Measurements from ENCODE around the gene ATP2B2. TPM values are rescaled to one million over a fixed set of nuclear protein-coding genes. Genes with fewer than 3 reads are reported as not detected.

Gene ATP2B2
- total and polyA plus RNA-seq, 2 experiments from 2014 or later = 0.42 to 0.63 TPM

GRCh38 chr3:10520072-10520471 is 14.7 kb upstream of the ATP2B2 start (continued):
- no peak for TF ChIP-seq REST (IDR thresholded peaks at IDR 0.05; ENCODE audit: unreplicated experiment)

- no peak overlapping the region for H2AFZ ChIP-seq
- no peaks in the 10 kb centered on the region for H3K4me1 ChIP-seq (ENCODE audit: insufficient read depth)
- H3K27ac ChIP-seq (ENCODE audit: low read depth) = no peak overlapping the region
- H3K27ac Mint-ChIP-seq = no peak overlapping the region
- peaks cover 7% of the 10 kb centered on the region for H3K27me3 Mint-ChIP-seq (ENCODE audit: insufficient read depth, low read depth, poor library complexity)
- no peaks in the 10 kb centered on the region for H4K20me1 ChIP-seq (replicated peaks; ENCODE audit: insufficient read depth)
- no peaks in the 10 kb centered on the region for H3F3A ChIP-seq (replicated peaks; ENCODE audit: low read depth)
- H3K4me2 ChIP-seq = no peak overlapping the region
- DNase-seq (ENCODE audit: low spot score) (no peak), ATAC-seq (no peak)
- no peaks in the 10 kb centered on the region for H3K9me3 Mint-ChIP-seq
- no peaks in the 10 kb centered on the region for H3K9me2 ChIP-seq (ENCODE audit: insufficient read depth)
- peaks cover 10% of the 10 kb centered on the region for H3K4me1 Mint-ChIP-seq
- no peaks in the 10 kb centered on the region for H3K36me3 ChIP-seq (ENCODE audit: insufficient read depth)
- H3K4me3 ChIP-seq = no peak overlapping the region
- H3K4me3 Mint-ChIP-seq = no peak overlapping the region
- no peaks in the 10 kb centered on the region for H3K36me3 Mint-ChIP-seq (ENCODE audit: low read depth)
- TF ChIP-seq ZNF114 (CRISPR knock-in tag; IDR thresholded peaks at IDR 0.05) (no peak), ETS1 (IDR thresholded peaks at IDR 0.05) (no peak), EZH2 (IDR thresholded peaks at IDR 0.05; ENCODE audit: low read depth, unreplicated experiment) (no peak), POLR2AphosphoS5 (IDR thresholded peaks at IDR 0.05; ENCODE audit: low read depth) (no peak), STAT1 (IDR thresholded peaks at IDR 0.05; ENCODE audit: unreplicated experiment) (no peak), EZH2phosphoT487 (IDR thresholded peaks at IDR 0.05; ENCODE audit: unreplicated experiment) (no peak), REST (IDR thresholded peaks at IDR 0.05; ENCODE audit: unreplicated experiment) (no peak), CREB1 (CRISPR knock-in tag; IDR thresholded peaks at IDR 0.05; ENCODE audit: low read depth) (no peak), NANOG (IDR thresholded peaks at IDR 0.05; ENCODE audit: borderline replicate concordance) (no peak)
- H3K79me2 ChIP-seq (replicated peaks; ENCODE audit: insufficient read depth) = no peaks in the 10 kb centered on the region
- no peaks in the 10 kb centered on the region for H3K27me3 ChIP-seq (ENCODE audit: insufficient read depth)
Observed at GRCh38 chr3:10519236-10519635, 13.8 kb upstream of the ATP2B2 start.

Measured in GM23338 (cell line).